CD4-positive, alpha-beta T cell (primary cell): ENCODE results near the gene SKAP2. TPM values are rescaled to one million over a fixed set of nuclear protein-coding genes. Genes with fewer than 3 reads are reported as not detected.

ENCODE experiments used
- ATAC-seq: fragments of 200-7000 bp; cut with Tn5 transposase; one replicate; pipeline ENCODE4 v1.10.0; 2022; ENCODE audit warnings: mild to moderate bottlenecking; ENCODE audit not compliant: poor library complexity
- CTCF ChIA-PET: fragments of 350-600 bp; sonication (Branson Sonifier 250); formaldehyde crosslinking; loops from one replicate; lab custom pipeline; 2021; ENCODE audit warnings: antibody characterized with exemption, inconsistent platforms; lab: Charles Lee
- POLR2A ChIA-PET: fragments of 350-600 bp; sonication (Branson Sonifier 250); formaldehyde crosslinking; loops from one replicate; lab custom pipeline; 2021; ENCODE audit warnings: antibody characterized with exemption, inconsistent platforms; lab: Charles Lee
- DNase-seq, 14 experiments: peaks; one replicate each; pipeline ENCODE4 v3.0.0-alpha.2; 2013 to 2020; ENCODE audit warnings: mixed read lengths in 2 of 14
- H3K27ac ChIP-seq, 2 donors: one replicate each; pipeline versions ENCODE4 v1.5.1 to v1.7.0; 2013; ENCODE audit warnings: low read length in 2 of 2, low read depth in 1 of 2, mild to moderate bottlenecking in 1 of 2
- H3K27me3 ChIP-seq, 2 experiments: 1 replicate in 1 of 2; 2 replicates in 1 of 2; pipeline versions ENCODE4 v1.6.1 to v1.7.0; 2013; ENCODE audit warnings: low read length in 2 of 2, control low read depth in 1 of 2, mild to moderate bottlenecking in 1 of 2, moderate library complexity in 1 of 2; ENCODE audit not compliant: insufficient read depth in 2 of 2, control insufficient read depth in 1 of 2
- H3K36me3 ChIP-seq: one replicate; pipeline ENCODE4 v1.6.1; 2013; ENCODE audit warnings: low read length, control low read depth; ENCODE audit not compliant: insufficient read depth
- H3K4me1 ChIP-seq: one replicate; pipeline ENCODE4 v1.6.1; 2013; ENCODE audit warnings: low read length, control low read depth; ENCODE audit not compliant: insufficient read depth
- H3K4me3 ChIP-seq: one replicate; pipeline ENCODE4 v1.5.1; 2013; ENCODE audit warnings: mild to moderate bottlenecking, low read length, moderate library complexity
- H3K9me3 ChIP-seq, 2 experiments: 1 replicate in 1 of 2; 2 replicates in 1 of 2; pipeline versions ENCODE4 v1.6.1 to v1.7.0; 2013; ENCODE audit warnings: low read length in 2 of 2, mild to moderate bottlenecking in 2 of 2, control low read depth in 1 of 2, moderate library complexity in 1 of 2; ENCODE audit not compliant: control insufficient read depth in 1 of 2, insufficient read depth in 1 of 2
- H3K27ac Mint-ChIP-seq: one replicate; pipeline ENCODE4 v1.8.0; 2020; ENCODE audit warnings: mixed read lengths
- H3K27me3 Mint-ChIP-seq: one replicate; pipeline ENCODE4 v1.8.0; 2021; ENCODE audit warnings: mixed read lengths
- H3K36me3 Mint-ChIP-seq: one replicate; pipeline ENCODE4 v1.8.0; 2021; ENCODE audit warnings: low read depth, mixed read lengths
- H3K4me1 Mint-ChIP-seq: one replicate; pipeline ENCODE4 v1.8.0; 2021; ENCODE audit warnings: low read depth, mixed read lengths
- H3K4me3 Mint-ChIP-seq: one replicate; pipeline ENCODE4 v1.8.0; 2020; ENCODE audit warnings: mild to moderate bottlenecking, mixed read lengths
- H3K9me3 Mint-ChIP-seq: one replicate; pipeline ENCODE4 v1.8.0; 2020; ENCODE audit warnings: mixed read lengths
- intact Hi-C, 2 experiments: fragments of 100-400 bp; cut with DNase I in 1 of 2; cut with micrococcal nuclease in 1 of 2; formaldehyde crosslinking; loops; one replicate each; pipeline versions ENCODE4 v1.15.1 to v1.9.0; 2023 to 2025; cut with DNase I, micrococcal nuclease
- total RNA-seq, 174 experiments: library from RNA in 2 of 174; stranded (reverse) in 2 of 174; gene quantifications; one replicate each; pipeline ENCODE4 v1.2.3 and lab custom pipeline; 2021 to 2026
- TF ChIP-seq, protein P1 (sequence below): fragments of 200-600 bp; IDR thresholded peaks from one replicate; pipeline ENCODE4 v1.8.0; 2022; ENCODE audit warnings: antibody characterized with exemption, mild to moderate bottlenecking

The SKAP2 gene
- total RNA-seq, 2 experiments from 2014 or later: 0.91 to 1.2 TPM

DNA sequence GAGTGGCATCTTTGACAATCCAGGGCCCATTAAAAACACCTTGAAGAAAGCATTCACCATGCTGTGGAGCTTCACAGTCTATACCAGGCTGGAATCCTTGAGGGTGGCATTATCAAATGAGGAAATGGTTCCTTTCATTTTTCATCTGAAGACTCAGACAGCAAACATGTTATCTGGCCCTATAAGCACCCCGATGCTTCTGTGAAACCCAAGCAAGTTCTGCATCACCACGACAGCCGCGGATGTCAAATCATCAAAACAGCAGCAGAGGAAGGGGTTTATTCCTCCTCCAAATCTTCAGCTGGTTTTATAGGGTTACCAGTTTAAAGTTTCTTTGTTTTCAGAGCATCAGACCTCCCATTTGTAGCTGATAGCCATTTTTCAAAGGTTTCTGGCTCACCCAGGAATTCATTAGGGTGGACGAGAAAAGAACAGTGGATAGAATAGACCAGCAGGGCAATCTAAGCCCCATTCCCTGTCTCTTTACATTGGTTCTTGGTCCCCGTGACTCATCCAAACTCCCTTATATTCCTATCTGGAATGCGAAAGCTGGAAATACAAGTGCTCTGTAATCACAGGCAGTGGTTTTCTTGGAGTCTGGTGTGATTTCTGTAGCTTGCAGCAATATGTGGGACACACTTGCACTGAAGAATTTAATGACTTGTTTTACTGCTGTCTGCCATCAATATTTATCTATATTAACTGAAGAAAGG lies 217.9 kb downstream of the SKAP2 start:
- H3K4me3 Mint-ChIP-seq: no peak overlapping the region
- ATAC-seq (no peak), DNase-seq (no peak)
- H3K4me1 ChIP-seq: no peaks in the 10 kb centered on the region
- intact Hi-C loops: no loop called here
- ChIA-PET CTCF (no interaction called here), POLR2A (no interaction called here)
- H3K27me3 ChIP-seq: peaks cover 0 to 2% of the 10 kb centered on the region in 2 experiments
- H3K27ac ChIP-seq: no peak overlapping the region
- peaks cover 6% of the 10 kb centered on the region for H3K27me3 Mint-ChIP-seq
- H3K9me3 Mint-ChIP-seq: no peaks in the 10 kb centered on the region
- no peak overlapping the region for H3K4me3 ChIP-seq
- TF ChIP-seq, protein P1, sequence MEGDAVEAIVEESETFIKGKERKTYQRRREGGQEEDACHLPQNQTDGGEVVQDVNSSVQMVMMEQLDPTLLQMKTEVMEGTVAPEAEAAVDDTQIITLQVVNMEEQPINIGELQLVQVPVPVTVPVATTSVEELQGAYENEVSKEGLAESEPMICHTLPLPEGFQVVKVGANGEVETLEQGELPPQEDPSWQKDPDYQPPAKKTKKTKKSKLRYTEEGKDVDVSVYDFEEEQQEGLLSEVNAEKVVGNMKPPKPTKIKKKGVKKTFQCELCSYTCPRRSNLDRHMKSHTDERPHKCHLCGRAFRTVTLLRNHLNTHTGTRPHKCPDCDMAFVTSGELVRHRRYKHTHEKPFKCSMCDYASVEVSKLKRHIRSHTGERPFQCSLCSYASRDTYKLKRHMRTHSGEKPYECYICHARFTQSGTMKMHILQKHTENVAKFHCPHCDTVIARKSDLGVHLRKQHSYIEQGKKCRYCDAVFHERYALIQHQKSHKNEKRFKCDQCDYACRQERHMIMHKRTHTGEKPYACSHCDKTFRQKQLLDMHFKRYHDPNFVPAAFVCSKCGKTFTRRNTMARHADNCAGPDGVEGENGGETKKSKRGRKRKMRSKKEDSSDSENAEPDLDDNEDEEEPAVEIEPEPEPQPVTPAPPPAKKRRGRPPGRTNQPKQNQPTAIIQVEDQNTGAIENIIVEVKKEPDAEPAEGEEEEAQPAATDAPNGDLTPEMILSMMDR: no peak
- no peaks in the 10 kb centered on the region for H3K36me3 Mint-ChIP-seq
- H3K9me3 ChIP-seq: no peaks in the 10 kb centered on the region
- H3K4me1 Mint-ChIP-seq: no peaks in the 10 kb centered on the region
- no peaks in the 10 kb centered on the region for H3K36me3 ChIP-seq
- no peak overlapping the region for H3K27ac Mint-ChIP-seq

DNA sequence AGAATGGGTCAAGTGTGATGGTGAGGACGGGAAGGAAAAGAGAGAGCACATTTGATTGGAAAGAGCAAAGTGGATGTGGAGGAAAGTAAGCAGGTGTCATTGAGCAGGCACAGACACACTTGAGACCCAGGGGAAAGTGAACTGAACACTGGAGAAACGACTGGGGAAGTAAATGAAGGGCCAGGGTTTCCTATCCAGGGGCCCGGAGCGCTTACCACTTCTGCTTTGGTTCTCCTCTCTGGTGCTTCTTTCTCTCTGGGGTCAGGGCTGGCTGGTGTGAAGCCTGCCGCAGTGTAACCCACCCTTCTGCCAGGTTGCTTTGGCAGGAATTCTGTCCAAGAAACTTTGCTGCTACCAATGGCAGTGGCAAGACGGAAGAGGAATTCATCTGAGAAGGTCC lies 219.3 kb downstream of the SKAP2 start:
- no peaks in the 10 kb centered on the region for H3K36me3 Mint-ChIP-seq
- Histone ChIP-seq H3K36me3 (no peaks in the 10 kb centered on the region), H3K27me3 (peaks cover 0 to 2% of the 10 kb centered on the region in 2 experiments), H3K27ac (no peak overlapping the region), H3K9me3 (no peaks in the 10 kb centered on the region), H3K4me1 (no peaks in the 10 kb centered on the region), H3K4me3 (no peak overlapping the region)
- no peak overlapping the region for H3K4me3 Mint-ChIP-seq
- ChIA-PET CTCF (no interaction called here), POLR2A (no interaction called here)
- H3K27me3 Mint-ChIP-seq: peaks cover 10% of the 10 kb centered on the region
- no peak for DNase-seq
- ATAC-seq: no peak
- H3K27ac Mint-ChIP-seq: no peak overlapping the region
- intact Hi-C loops: no loop called here
- TF ChIP-seq, protein P1: no peak
- H3K4me1 Mint-ChIP-seq: no peaks in the 10 kb centered on the region
- H3K9me3 Mint-ChIP-seq: no peaks in the 10 kb centered on the region

DNA sequence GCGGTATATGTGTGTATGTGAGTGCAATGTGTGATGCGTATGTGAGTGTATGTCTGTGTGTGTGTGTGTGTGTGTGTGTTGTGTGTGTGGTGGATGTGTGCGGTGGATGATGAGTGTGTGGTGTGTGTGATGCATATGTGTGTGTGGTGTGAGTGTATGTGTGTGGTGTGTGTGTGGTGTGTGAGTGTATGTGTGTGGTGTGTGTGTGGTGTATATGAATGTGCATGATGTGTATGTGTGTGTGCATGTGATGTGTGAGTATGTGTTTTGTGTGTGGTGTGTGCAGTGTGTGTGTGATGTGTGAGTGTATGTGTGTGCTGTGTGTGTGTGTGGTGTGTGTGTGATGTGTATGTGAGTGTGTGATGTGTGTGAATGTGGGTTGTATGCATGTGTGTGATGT lies 222.0 kb downstream of the SKAP2 start:
- ATAC-seq: no peak
- peaks cover 4% of the 10 kb centered on the region for H3K27me3 Mint-ChIP-seq
- Histone ChIP-seq H3K9me3 (no peaks in the 10 kb centered on the region), H3K27me3 (peaks cover 0 to 5% of the 10 kb centered on the region in 2 experiments), H3K4me1 (no peaks in the 10 kb centered on the region), H3K36me3 (no peaks in the 10 kb centered on the region), H3K4me3 (no peak overlapping the region), H3K27ac (no peak overlapping the region)
- no peaks in the 10 kb centered on the region for H3K9me3 Mint-ChIP-seq
- POLR2A ChIA-PET: no interaction called here
- H3K4me3 Mint-ChIP-seq: no peak overlapping the region
- CTCF ChIA-PET: no interaction called here
- no peaks in the 10 kb centered on the region for H3K36me3 Mint-ChIP-seq
- intact Hi-C loops: no loop called here
- DNase-seq: no peak
- TF ChIP-seq, protein P1: no peak
- H3K27ac Mint-ChIP-seq: no peak overlapping the region
- no peaks in the 10 kb centered on the region for H3K4me1 Mint-ChIP-seq
